Glutamatergic neuron (in vitro differentiated cells): ENCODE data around the gene ANKRD2. TPM values are rescaled to one million over a fixed set of nuclear protein-coding genes. Genes with fewer than 3 reads are reported as not detected.

ENCODE experiments used
- DNase-seq: peaks from one replicate; pipeline ENCODE4 v3.0.0; 2022
- H3K27ac Mint-ChIP-seq: one replicate; pipeline ENCODE4 v1.8.0; 2020; ENCODE audit warnings: mild to moderate bottlenecking, mixed read lengths, inconsistent platforms; ENCODE audit not compliant: unreplicated experiment
- H3K27me3 Mint-ChIP-seq: one replicate; pipeline ENCODE4 v1.8.0; 2020; ENCODE audit warnings: mild to moderate bottlenecking, moderate library complexity, mixed read lengths, inconsistent platforms; ENCODE audit not compliant: unreplicated experiment
- H3K36me3 Mint-ChIP-seq: one replicate; pipeline ENCODE4 v1.8.0; 2020; ENCODE audit warnings: mild to moderate bottlenecking, mixed read lengths, inconsistent platforms; ENCODE audit not compliant: unreplicated experiment
- H3K4me1 Mint-ChIP-seq: one replicate; pipeline ENCODE4 v1.8.0; 2020; ENCODE audit warnings: mild to moderate bottlenecking, low read depth, mixed read lengths, inconsistent platforms; ENCODE audit not compliant: unreplicated experiment
- H3K4me3 Mint-ChIP-seq: one replicate; pipeline ENCODE4 v1.8.0; 2020; ENCODE audit warnings: mild to moderate bottlenecking, mixed read lengths, inconsistent platforms; ENCODE audit not compliant: unreplicated experiment
- H3K9me3 Mint-ChIP-seq: one replicate; pipeline ENCODE4 v1.8.0; 2020; ENCODE audit warnings: mild to moderate bottlenecking, moderate library complexity, mixed read lengths, inconsistent platforms; ENCODE audit not compliant: unreplicated experiment
- total RNA-seq: library from RNA; stranded (reverse); fragmentation: NEBNext Ultra II Directional; extraction: Animal tissue kit (Norgen Biotek cat#: 25700); gene quantifications from one replicate; pipeline ENCODE4 v1.2.1, GENCODE V29; 2021; ENCODE audit not compliant: unreplicated experiment
- TF ChIP-seq, protein P1 (sequence below): fragments of 200-600 bp; sonication (generic); IDR thresholded peaks from one replicate; pipeline ENCODE4 v1.5.0; 2021; ENCODE audit not compliant: partially characterized antibody, unreplicated experiment

The ANKRD2 gene
- total RNA-seq, 1 donor from 2014 or later: not detected

DNA sequence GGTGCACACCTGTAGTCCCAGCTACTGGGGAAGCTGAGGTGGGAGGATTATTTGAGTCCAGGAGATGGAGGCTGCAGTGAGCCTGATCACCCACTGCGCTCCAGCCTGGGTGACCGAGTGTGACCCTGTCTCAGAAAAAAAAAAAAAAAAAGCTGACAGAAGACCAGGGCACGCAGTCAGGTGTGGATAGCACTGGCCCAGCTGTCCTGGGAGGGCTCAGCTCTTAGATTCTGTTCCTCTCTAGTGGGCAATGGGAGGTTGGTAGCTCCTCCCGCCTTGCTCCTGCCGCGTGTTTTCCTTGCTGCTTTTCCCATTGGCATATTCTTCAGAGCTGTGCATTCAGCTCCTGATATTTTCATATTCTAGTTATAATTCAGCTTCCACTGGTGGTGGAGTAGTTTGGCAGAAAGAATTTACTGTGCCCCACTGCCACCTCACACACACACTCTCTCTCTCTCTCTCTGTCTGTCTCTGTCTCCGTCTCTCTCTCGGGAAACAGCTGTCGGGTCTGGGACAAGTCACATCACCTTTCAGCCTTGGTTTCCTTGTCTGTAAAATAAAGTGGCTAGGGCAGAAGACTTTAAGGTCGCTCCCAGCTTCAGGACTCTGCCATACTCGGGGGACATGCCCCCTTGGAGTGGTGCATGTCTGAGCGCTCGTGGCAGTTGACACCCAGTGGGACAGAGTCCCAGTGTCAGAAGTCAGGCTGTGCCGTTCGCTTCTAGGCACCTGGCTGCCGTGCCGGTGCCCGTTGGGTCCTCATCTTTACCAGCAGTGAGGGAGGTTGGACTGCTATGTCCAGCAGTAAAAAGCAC lies 25.9 kb upstream of the ANKRD2 start:
- Mint-ChIP-seq H3K9me3 (peaks cover 14% of the 10 kb centered on the region), H3K4me3 (peak overlapping the region; percentile 48), H3K27me3 (peaks cover 12% of the 10 kb centered on the region), H3K4me1 (peaks cover 45% of the 10 kb centered on the region), H3K27ac (peak overlapping the region; percentile 18), H3K36me3 (no peaks in the 10 kb centered on the region)
- TF ChIP-seq, protein P1, sequence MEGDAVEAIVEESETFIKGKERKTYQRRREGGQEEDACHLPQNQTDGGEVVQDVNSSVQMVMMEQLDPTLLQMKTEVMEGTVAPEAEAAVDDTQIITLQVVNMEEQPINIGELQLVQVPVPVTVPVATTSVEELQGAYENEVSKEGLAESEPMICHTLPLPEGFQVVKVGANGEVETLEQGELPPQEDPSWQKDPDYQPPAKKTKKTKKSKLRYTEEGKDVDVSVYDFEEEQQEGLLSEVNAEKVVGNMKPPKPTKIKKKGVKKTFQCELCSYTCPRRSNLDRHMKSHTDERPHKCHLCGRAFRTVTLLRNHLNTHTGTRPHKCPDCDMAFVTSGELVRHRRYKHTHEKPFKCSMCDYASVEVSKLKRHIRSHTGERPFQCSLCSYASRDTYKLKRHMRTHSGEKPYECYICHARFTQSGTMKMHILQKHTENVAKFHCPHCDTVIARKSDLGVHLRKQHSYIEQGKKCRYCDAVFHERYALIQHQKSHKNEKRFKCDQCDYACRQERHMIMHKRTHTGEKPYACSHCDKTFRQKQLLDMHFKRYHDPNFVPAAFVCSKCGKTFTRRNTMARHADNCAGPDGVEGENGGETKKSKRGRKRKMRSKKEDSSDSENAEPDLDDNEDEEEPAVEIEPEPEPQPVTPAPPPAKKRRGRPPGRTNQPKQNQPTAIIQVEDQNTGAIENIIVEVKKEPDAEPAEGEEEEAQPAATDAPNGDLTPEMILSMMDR: no peak
- no peak for DNase-seq

GRCh38 chr10:97547271-97547600 lies 25.3 kb upstream of the ANKRD2 start:
- Mint-ChIP-seq H3K4me1 (peaks cover 44% of the 10 kb centered on the region), H3K36me3 (no peaks in the 10 kb centered on the region), H3K4me3 (no peak overlapping the region), H3K27me3 (peaks cover 12% of the 10 kb centered on the region), H3K27ac (peak overlapping the region; percentile 22), H3K9me3 (peaks cover 14% of the 10 kb centered on the region)
- TF ChIP-seq, protein P1: no peak
- DNase-seq: no peak

DNA sequence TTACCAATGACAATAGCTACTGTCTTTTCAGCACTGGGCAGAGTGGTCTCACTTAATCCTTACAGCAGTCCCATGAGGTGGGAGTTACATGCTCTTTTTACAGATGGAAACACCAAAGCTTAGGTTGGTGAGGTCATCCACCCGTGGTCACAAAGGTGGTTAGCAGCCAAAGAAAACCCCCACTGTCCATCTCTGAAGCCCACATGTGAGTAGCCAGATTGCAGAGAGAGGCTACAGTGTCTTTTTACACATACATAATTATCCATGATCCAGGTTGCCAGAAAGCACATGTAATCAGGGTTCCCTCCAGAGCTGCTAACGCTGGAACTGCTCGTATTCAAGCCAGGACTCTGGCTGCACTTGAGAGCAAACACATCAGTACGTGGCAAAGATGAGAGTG lies 24.6 kb upstream of the ANKRD2 start:
- Mint-ChIP-seq H3K9me3 (peaks cover 12% of the 10 kb centered on the region), H3K27me3 (peaks cover 9% of the 10 kb centered on the region), H3K27ac (no peak overlapping the region), H3K4me1 (peaks cover 41% of the 10 kb centered on the region), H3K36me3 (no peaks in the 10 kb centered on the region), H3K4me3 (no peak overlapping the region)
- TF ChIP-seq, protein P1: no peak
- DNase-seq: no peak

- Mint-ChIP-seq H3K9me3 (peaks cover 4% of the 10 kb centered on the region), H3K27me3 (peaks cover 5% of the 10 kb centered on the region), H3K4me1 (peaks cover 32% of the 10 kb centered on the region), H3K4me3 (peak overlapping the region; percentile 53), H3K27ac (peak overlapping the region; percentile 50), H3K36me3 (no peaks in the 10 kb centered on the region)
- TF ChIP-seq, protein P1: no peak
- no peak for DNase-seq
These were observed 23.6 kb upstream of the ANKRD2 start for GRCh38 chr10:97548828-97549455.

DNA sequence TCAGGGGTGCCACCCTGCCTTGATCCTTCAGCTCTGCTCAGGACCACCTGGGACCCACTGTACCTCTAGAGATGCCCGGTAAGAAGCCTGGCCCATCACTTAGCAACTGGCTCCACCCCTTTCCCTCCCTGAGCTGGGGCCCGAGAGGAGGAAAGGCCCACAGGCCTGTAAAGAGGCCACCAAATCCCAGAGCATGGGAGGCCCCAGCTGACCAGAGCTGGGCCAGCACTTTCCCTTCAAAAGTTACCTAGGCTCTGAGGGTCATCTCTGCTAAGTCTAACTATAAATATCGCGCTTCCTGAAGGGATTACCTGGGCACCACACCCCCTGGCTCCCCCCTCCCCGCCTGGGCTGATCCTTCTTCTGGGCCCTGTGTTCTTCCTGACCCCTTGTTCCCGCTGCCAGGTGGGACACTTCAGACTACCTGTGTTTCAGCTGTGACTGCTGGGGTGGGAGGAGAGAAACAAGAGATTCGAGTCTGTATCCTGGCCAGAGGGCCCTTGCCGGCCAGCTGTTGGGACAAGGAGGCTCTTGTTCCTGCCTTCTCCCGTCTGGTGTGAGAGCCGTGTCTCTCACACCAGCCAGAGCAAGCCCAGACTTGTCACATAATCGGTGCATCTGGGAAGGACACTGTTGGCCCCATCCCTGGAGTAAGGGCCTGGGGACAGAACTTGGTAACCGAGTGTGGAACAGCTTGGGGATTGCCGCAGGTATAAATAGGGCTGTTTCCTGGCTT lies 22.8 kb upstream of the ANKRD2 start:
- H3K36me3 Mint-ChIP-seq: no peaks in the 10 kb centered on the region
- H3K4me3 Mint-ChIP-seq: peak overlapping the region; percentile 58
- H3K27me3 Mint-ChIP-seq: peaks cover 5% of the 10 kb centered on the region
- H3K27ac Mint-ChIP-seq: peak overlapping the region; percentile 83
- TF ChIP-seq, protein P1: no peak
- peaks cover 4% of the 10 kb centered on the region for H3K9me3 Mint-ChIP-seq
- DNase-seq: peak; percentile 52
- H3K4me1 Mint-ChIP-seq: peaks cover 32% of the 10 kb centered on the region
